ENCODE results near the gene PDE7B.

PDE7B gene

DNA sequence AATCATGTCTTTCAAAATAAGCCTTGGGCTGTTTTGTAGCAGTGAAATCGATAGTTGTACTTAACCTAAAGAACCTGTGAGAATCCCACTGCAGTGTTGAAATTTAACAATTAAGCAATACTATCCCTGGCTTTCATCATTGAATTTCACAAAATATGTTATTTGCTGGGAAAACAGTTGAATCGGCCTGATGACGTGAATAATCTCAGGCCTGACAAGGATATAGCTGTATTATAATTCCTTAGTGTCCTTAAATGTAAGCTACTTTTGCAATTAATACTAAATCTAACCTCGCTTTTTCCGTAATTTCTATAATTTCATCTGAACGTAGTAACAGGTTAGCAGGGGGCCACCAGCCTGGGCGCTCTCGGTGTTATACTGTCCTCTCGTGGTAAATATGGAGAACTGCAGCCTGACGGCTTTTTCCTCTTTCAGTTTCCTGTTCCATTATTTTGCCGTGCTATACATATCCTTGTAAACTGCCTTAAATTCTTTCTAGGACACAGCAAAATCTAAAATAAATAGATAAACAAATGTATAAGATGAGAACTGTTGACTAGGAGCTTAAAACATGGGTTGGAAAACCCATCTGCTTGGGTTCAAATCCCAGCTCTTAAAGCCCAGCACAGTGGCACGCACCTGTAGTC is 374.6 kb downstream of the PDE7B start:
- DNase-seq (ENCODE audit: insufficient read length, low spot score) (peak; percentile 19), FAIRE-seq (no peak)
- TF ChIP-seq PAX5 (IDR thresholded peaks at IDR 0.05; ENCODE audit: insufficient read depth, low read length, severe bottlenecking): no peak
- TF ChIP-seq TAF1 (IDR thresholded peaks at IDR 0.05; ENCODE audit: low read depth, low read length): no peak

DNA sequence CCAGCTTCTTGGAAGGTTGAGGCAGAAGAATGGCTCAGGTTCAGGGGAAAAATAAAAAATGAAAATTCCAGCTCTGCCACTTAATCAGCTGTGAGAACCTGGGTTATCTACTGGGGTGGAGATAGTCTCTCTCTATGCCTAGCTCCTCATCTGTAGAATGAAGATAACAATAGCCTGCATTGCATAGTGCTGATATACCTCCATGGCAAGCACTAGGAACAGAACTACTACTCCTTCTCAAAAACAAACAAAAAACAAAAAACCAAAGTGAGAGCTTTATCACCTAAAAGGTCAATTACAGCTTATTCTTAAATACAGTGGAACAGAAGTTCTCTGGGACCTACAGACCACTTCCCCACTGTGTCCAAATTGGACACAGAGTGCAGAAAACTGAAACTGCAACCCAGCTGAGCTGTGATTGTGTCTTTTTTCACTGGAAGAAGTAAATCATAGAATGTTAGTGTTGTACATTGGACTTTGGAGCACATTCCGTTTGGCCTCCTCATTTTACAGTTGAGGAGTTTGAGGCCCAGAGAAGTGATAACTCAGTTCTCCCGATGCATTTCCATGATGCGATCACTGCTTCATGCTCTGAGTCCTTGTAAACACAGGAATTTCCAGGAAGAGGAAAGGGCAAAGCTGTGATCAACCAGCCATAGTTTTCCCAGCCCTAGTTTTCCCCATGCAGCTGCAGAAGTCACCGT is 375.3 kb downstream of the PDE7B start:
- no peak for DNase-seq (ENCODE audit: insufficient read length, low spot score)
- no peak for FAIRE-seq
- TF ChIP-seq POLR2AphosphoS5 (IDR thresholded peaks at IDR 0.05; ENCODE audit: low read depth, low read length) (no peak), POU2F2 (IDR thresholded peaks at IDR 0.05; ENCODE audit: low read depth, low read length) (no peak), SPI1 (IDR thresholded peaks at IDR 0.05; ENCODE audit: low read depth, low read length) (no peak), POLR2A (IDR thresholded peaks at IDR 0.05; ENCODE audit: low read depth, low read length) (no peak), PAX5 (IDR thresholded peaks at IDR 0.05; ENCODE audit: insufficient read depth, low read length, severe bottlenecking) (no peak), TAF1 (IDR thresholded peaks at IDR 0.05; ENCODE audit: low read depth, low read length) (no peak)

DNA sequence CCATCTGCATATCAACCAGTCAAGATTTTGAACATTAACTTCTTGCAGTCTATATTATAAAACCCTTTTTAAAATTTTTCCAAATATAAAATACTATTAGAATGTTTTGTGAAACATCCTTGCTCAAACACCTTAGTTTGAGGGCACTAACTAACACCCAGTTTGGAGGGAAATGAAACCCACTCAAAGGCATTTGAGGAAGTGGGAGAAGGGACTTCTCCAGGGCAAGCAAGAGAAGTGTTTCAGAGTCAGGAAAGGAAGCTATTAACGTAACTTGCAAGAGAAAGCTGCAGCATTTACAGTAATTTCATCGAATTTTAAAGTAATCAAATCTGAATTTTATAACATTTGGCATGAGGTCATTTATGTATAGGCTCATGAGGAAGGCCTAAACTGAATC is 377.3 kb downstream of the PDE7B start:
- TF ChIP-seq PAX5 (IDR thresholded peaks at IDR 0.05; ENCODE audit: insufficient read depth, low read length, severe bottlenecking) (no peak), POLR2AphosphoS5 (IDR thresholded peaks at IDR 0.05; ENCODE audit: low read depth, low read length) (no peak), SPI1 (IDR thresholded peaks at IDR 0.05; ENCODE audit: low read depth, low read length) (peak; percentile 96), POU2F2 (IDR thresholded peaks at IDR 0.05; ENCODE audit: low read depth, low read length) (no peak)
- no peak for DNase-seq (ENCODE audit: insufficient read length, low spot score)
- FAIRE-seq: no peak

DNA sequence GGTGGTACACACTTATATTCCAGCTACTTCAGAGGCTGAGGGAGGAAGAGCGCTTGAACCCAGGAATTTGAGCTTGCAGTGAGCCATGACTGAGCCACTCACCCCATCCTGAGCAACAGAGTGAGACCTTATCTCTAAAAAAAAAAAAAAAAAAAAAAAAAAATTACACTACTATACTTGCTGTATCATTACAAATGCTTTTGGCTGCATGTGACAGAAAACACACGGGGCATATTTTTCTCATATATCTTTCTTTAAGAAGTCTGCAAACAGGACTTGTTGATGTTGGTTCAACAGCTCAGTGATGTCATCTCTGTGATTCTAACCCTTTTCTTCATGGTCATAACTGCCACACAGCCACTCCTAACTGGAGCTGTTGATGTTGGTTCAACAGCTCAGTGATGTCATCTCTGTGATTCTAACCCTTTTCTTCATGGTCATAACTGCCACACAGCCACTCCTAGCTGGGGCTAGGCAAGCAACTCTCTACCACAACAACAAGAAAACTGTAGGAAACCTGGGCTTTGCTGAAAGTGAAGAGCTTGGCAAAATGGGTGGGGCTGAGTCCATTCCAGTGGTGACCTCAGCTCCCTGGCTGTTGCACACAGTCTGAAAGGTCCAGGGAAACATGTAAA is 378.8 kb downstream of the PDE7B start:
- FAIRE-seq (peak; percentile 60), DNase-seq (ENCODE audit: insufficient read length, low spot score) (no peak)
- TF ChIP-seq PAX5 (IDR thresholded peaks at IDR 0.05; ENCODE audit: insufficient read depth, low read length, severe bottlenecking): no peak
- no peak for TF ChIP-seq POLR2A (IDR thresholded peaks at IDR 0.05; ENCODE audit: low read depth, low read length)
- TF ChIP-seq POLR2AphosphoS5 (IDR thresholded peaks at IDR 0.05; ENCODE audit: low read depth, low read length): no peak
- TF ChIP-seq SPI1 (IDR thresholded peaks at IDR 0.05; ENCODE audit: low read depth, low read length): no peak
- TF ChIP-seq POU2F2 (IDR thresholded peaks at IDR 0.05; ENCODE audit: low read depth, low read length): no peak
- TF ChIP-seq TAF1 (IDR thresholded peaks at IDR 0.05; ENCODE audit: low read depth, low read length): no peak

DNA sequence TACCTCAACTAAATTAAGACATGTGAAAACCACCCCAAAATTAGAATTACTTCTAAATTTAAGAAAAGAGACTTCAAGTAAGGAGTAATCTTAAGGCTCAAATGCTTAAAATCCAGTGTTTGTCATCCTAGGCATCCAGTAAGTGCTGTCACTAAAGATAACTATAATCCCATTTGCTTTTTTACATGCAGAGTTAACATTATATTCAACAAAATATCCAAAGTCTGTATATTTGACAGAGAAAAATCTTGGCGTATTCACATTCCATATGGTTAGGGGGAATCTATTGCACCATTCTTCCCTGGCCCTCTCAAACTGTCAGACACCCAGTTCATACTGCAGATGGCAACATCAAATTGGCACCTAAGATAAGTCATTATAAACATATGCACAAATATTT is 381.2 kb downstream of the PDE7B start:
- FAIRE-seq (no peak), DNase-seq (ENCODE audit: insufficient read length, low spot score) (no peak)
- TF ChIP-seq POLR2AphosphoS5 (IDR thresholded peaks at IDR 0.05; ENCODE audit: low read depth, low read length): no peak
- TF ChIP-seq POU2F2 (IDR thresholded peaks at IDR 0.05; ENCODE audit: low read depth, low read length): no peak
- no peak for TF ChIP-seq TAF1 (IDR thresholded peaks at IDR 0.05; ENCODE audit: low read depth, low read length)
- TF ChIP-seq SPI1 (IDR thresholded peaks at IDR 0.05; ENCODE audit: low read depth, low read length): no peak
- no peak for TF ChIP-seq PAX5 (IDR thresholded peaks at IDR 0.05; ENCODE audit: insufficient read depth, low read length, severe bottlenecking)
- no peak for TF ChIP-seq POLR2A (IDR thresholded peaks at IDR 0.05; ENCODE audit: low read depth, low read length)

DNA sequence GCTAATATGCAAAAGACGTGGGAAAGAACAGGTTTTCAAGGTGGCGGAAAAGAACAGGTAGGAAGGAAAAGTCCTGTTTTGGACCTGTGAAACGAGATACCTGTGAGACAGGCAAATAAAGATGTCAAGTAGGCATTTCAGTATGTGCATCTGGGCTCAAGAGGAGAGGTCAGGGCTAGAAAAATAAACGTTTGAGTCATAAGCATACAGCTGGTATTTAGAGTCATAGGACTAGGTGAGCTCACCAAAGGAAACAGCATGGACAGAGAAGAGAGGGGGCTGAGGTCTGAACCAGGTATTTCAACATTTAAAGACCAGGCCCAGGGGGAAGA is 383.7 kb downstream of the PDE7B start:
- no peak for FAIRE-seq
- no peak for DNase-seq (ENCODE audit: insufficient read length, low spot score)
- TF ChIP-seq PAX5 (IDR thresholded peaks at IDR 0.05; ENCODE audit: insufficient read depth, low read length, severe bottlenecking) (no peak), TAF1 (IDR thresholded peaks at IDR 0.05; ENCODE audit: low read depth, low read length) (no peak), POLR2AphosphoS5 (IDR thresholded peaks at IDR 0.05; ENCODE audit: low read depth, low read length) (no peak), POLR2A (IDR thresholded peaks at IDR 0.05; ENCODE audit: low read depth, low read length) (no peak), SPI1 (IDR thresholded peaks at IDR 0.05; ENCODE audit: low read depth, low read length) (no peak), POU2F2 (IDR thresholded peaks at IDR 0.05; ENCODE audit: low read depth, low read length) (no peak)

DNA sequence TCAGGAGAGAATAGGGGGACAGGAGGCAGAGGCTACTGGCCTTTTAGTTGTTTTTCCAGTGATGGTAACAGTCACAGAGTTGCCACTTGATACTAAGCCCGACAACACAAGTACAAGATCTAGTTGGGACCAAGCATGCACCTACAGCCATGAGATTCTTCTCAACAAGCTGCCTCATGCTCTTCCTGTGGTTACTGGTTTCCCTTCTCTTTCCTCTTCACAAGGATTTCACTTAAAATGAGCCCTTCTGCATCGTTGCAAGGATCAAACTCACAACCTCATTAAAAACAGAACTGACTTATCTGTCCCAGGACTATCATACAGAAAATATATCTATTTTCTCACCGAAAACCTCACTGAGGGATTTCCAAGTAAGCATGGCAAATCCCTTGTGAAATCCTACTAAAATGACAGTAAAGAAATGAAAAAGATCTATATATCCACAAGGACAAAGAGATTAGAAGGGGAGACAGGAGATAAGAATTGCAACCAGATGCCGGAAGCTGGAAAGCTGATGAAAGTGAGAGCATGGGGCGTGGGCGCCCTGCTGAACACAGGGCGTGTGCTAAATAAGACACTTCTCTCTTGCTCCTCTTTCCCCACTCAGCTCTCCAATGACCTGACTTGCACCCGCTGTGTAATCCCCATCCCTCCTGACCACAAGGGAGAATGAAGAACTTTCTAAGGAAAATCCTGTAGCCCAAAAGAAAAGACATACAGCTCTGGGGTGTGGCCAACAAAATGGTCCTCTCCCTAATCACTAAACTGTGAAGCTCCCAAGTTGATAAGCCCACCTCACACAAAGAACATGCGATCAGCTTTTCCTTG is 385.2 kb downstream of the PDE7B start:
- DNase-seq (ENCODE audit: insufficient read length, low spot score) (no peak), FAIRE-seq (no peak)
- TF ChIP-seq POU2F2 (IDR thresholded peaks at IDR 0.05; ENCODE audit: low read depth, low read length) (no peak), TAF1 (IDR thresholded peaks at IDR 0.05; ENCODE audit: low read depth, low read length) (no peak), POLR2A (IDR thresholded peaks at IDR 0.05; ENCODE audit: low read depth, low read length) (no peak), PAX5 (IDR thresholded peaks at IDR 0.05; ENCODE audit: insufficient read depth, low read length, severe bottlenecking) (no peak), SPI1 (IDR thresholded peaks at IDR 0.05; ENCODE audit: low read depth, low read length) (no peak), POLR2AphosphoS5 (IDR thresholded peaks at IDR 0.05; ENCODE audit: low read depth, low read length) (no peak)

DNA sequence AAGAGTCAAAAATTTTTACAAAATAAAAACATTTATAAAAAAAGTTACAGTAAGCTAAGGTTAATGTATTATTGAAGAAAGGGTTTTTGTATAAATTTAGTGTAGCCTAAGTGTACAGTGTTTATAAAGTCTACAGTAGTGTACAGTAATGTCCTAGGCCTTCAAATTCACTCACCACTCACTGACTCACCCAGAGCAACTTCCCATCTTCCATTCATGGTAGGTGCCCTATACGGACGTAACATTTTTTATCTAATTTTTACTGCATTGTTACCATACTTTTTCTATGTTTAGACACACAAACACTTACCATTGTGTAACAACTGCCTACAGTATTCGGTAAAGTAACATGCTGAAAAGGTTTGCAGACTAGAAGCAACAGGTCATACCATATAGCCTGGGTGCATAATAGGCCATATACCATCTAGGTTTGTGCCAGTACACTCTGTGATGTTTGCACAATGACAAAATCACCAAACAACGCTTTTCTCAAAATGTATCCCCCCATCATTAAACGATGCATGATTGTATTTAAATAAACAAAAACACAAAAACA is 392.6 kb downstream of the PDE7B start:
- FAIRE-seq: peak; percentile 26
- TF ChIP-seq PAX5 (IDR thresholded peaks at IDR 0.05; ENCODE audit: insufficient read depth, low read length, severe bottlenecking) (no peak), TAF1 (IDR thresholded peaks at IDR 0.05; ENCODE audit: low read depth, low read length) (no peak), POLR2AphosphoS5 (IDR thresholded peaks at IDR 0.05; ENCODE audit: low read depth, low read length) (no peak), POLR2A (IDR thresholded peaks at IDR 0.05; ENCODE audit: low read depth, low read length) (no peak), POU2F2 (IDR thresholded peaks at IDR 0.05; ENCODE audit: low read depth, low read length) (no peak), SPI1 (IDR thresholded peaks at IDR 0.05; ENCODE audit: low read depth, low read length) (no peak)
- no peak for DNase-seq (ENCODE audit: insufficient read length, low spot score)
